Measurements from ENCODE around the gene CBLC. TPM values are rescaled to one million over a fixed set of nuclear protein-coding genes. Genes with fewer than 3 reads are reported as not detected.

The CBLC gene
- total and polyA plus RNA-seq, 10 of the 15 experiments (the other 5 are each of a cell fraction or from before 2014, with no cell fraction given): not detected

DNA sequence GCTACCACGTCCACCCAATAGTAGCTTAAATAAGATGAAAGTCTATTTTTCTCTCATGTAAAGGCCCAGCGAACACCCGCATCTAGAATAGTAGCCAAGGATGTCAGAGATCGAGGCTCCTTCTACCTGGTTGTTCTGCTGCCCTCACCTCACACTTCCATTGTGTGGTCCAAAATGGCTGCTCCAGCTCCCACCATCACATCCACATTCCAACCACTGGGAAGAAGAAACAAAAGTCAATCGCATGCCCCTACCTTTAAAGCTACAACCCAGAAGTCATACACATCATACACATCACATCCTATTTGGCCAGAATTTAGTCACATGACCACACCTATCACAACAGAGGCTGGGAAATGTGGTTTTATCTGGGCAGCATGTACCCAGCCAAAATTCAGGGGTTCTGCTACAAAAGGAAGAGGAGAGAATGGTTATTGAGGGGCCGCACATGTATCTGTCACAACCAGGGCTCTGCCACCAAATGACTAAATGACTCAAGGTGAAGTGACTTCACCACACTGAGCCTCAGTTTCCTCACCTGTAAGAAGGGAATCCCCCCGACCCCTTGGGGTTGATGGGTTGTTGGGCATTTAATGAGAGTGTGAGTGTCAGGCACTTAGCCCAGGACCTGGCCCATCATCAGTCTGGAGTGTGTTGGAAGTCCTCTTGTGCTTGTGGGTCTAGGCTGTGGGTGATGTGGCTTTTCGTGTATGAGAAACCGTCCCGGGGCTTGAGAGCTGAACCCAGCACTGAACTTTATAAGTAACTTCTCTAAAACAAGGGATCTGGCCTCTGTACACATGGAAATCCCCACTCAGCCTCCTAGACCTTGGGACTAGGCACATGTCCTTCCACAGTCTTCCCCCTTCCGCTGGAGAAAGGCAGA is 10.2 kb upstream of the CBLC start (continued):
- TF ChIP-seq, protein P1, sequence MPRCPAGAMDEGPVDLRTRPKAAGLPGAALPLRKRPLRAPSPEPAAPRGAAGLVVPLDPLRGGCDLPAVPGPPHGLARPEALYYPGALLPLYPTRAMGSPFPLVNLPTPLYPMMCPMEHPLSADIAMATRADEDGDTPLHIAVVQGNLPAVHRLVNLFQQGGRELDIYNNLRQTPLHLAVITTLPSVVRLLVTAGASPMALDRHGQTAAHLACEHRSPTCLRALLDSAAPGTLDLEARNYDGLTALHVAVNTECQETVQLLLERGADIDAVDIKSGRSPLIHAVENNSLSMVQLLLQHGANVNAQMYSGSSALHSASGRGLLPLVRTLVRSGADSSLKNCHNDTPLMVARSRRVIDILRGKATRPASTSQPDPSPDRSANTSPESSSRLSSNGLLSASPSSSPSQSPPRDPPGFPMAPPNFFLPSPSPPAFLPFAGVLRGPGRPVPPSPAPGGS (IDR thresholded peaks at IDR 0.05; ENCODE audit: borderline replicate concordance, insufficient read depth, low read depth, low read length, poor library complexity, severe bottlenecking): no peak
- TF ChIP-seq IRF4 (IDR thresholded peaks at IDR 0.05; ENCODE audit: low read depth, low read length): no peak
- peak; percentile 35; the same call in 1 of the 2 replicates for TF ChIP-seq RUNX3 (IDR thresholded peaks at IDR 0.05; ENCODE audit: low read length)
- no peak for TF ChIP-seq BRCA1 (IDR thresholded peaks at IDR 0.05; ENCODE audit: low read depth, low read length)
- TF ChIP-seq, protein P2, sequence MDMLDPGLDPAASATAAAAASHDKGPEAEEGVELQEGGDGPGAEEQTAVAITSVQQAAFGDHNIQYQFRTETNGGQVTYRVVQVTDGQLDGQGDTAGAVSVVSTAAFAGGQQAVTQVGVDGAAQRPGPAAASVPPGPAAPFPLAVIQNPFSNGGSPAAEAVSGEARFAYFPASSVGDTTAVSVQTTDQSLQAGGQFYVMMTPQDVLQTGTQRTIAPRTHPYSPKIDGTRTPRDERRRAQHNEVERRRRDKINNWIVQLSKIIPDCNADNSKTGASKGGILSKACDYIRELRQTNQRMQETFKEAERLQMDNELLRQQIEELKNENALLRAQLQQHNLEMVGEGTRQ (IDR thresholded peaks at IDR 0.05; ENCODE audit: borderline replicate concordance, low read depth, low read length): no peak
- TF ChIP-seq IKZF2 (IDR thresholded peaks at IDR 0.05): peak in 1 of 2 experiments; percentile 13; a peak in 1 of 4 replicates
- TF ChIP-seq BHLHE40 (IDR thresholded peaks at IDR 0.05; ENCODE audit: borderline replicate concordance in 1 of 2, low read depth in 2 of 2, low read length in 1 of 2): peak in 1 of 2 experiments; percentile 17; a peak in 1 of 4 replicates
- no peak for TF ChIP-seq RELA (IDR thresholded peaks at IDR 0.05; ENCODE audit: borderline replicate concordance, partially characterized antibody)
- TF ChIP-seq IKZF1 (conservative IDR thresholded peaks at IDR 0.05): peak; percentile 50; the same call in 1 of the 2 replicates
- TF ChIP-seq SUPT20H (IDR thresholded peaks at IDR 0.05; ENCODE audit: borderline replicate concordance, control insufficient read depth, low read depth, low read length): no peak
- TF ChIP-seq MEF2A (IDR thresholded peaks at IDR 0.05; ENCODE audit: insufficient read depth, low read depth, low read length): no peak
- no peak for TF ChIP-seq HDAC6 (IDR thresholded peaks at IDR 0.05; ENCODE audit: unreplicated experiment)
- TF ChIP-seq, protein P3, sequence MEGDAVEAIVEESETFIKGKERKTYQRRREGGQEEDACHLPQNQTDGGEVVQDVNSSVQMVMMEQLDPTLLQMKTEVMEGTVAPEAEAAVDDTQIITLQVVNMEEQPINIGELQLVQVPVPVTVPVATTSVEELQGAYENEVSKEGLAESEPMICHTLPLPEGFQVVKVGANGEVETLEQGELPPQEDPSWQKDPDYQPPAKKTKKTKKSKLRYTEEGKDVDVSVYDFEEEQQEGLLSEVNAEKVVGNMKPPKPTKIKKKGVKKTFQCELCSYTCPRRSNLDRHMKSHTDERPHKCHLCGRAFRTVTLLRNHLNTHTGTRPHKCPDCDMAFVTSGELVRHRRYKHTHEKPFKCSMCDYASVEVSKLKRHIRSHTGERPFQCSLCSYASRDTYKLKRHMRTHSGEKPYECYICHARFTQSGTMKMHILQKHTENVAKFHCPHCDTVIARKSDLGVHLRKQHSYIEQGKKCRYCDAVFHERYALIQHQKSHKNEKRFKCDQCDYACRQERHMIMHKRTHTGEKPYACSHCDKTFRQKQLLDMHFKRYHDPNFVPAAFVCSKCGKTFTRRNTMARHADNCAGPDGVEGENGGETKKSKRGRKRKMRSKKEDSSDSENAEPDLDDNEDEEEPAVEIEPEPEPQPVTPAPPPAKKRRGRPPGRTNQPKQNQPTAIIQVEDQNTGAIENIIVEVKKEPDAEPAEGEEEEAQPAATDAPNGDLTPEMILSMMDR (IDR thresholded peaks at IDR 0.05 in 2 of 3, conservative IDR thresholded peaks at IDR 0.05 in 1 of 3; ENCODE audit: control insufficient read depth in 2 of 3, extremely low read depth in 1 of 3, insufficient read depth in 1 of 3, low read depth in 3 of 3, low read length in 3 of 3): no peak
- TF ChIP-seq BMI1 (IDR thresholded peaks at IDR 0.05; ENCODE audit: borderline replicate concordance): no peak
- no peak for TF ChIP-seq ETV6 (conservative IDR thresholded peaks at IDR 0.05 in 1 of 2, IDR thresholded peaks at IDR 0.05 in 1 of 2; ENCODE audit: borderline replicate concordance in 1 of 2, low read depth in 1 of 2)
- TF ChIP-seq, protein P4, sequence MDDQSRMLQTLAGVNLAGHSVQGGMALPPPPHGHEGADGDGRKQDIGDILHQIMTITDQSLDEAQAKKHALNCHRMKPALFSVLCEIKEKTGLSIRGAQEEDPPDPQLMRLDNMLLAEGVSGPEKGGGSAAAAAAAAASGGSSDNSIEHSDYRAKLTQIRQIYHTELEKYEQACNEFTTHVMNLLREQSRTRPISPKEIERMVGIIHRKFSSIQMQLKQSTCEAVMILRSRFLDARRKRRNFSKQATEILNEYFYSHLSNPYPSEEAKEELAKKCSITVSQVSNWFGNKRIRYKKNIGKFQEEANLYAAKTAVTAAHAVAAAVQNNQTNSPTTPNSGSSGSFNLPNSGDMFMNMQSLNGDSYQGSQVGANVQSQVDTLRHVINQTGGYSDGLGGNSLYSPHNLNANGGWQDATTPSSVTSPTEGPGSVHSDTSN (IDR thresholded peaks at IDR 0.05; ENCODE audit: insufficient replicate concordance, low read depth, low read length): no peak
- no peak for TF ChIP-seq YBX1 (IDR thresholded peaks at IDR 0.05)
- no peak for TF ChIP-seq TARDBP (IDR thresholded peaks at IDR 0.05; ENCODE audit: borderline replicate concordance)
- no peak for TF ChIP-seq CBFB (IDR thresholded peaks at IDR 0.05; ENCODE audit: low read depth)
- TF ChIP-seq SREBF1 (IDR thresholded peaks at IDR 0.05; ENCODE audit: low read length): no peak
- TF ChIP-seq, protein P5, sequence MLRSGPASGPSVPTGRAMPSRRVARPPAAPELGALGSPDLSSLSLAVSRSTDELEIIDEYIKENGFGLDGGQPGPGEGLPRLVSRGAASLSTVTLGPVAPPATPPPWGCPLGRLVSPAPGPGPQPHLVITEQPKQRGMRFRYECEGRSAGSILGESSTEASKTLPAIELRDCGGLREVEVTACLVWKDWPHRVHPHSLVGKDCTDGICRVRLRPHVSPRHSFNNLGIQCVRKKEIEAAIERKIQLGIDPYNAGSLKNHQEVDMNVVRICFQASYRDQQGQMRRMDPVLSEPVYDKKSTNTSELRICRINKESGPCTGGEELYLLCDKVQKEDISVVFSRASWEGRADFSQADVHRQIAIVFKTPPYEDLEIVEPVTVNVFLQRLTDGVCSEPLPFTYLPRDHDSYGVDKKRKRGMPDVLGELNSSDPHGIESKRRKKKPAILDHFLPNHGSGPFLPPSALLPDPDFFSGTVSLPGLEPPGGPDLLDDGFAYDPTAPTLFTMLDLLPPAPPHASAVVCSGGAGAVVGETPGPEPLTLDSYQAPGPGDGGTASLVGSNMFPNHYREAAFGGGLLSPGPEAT (IDR thresholded peaks at IDR 0.05; ENCODE audit: low read depth): peak; percentile 35; the same call in 1 of the 2 replicates
- no peak for TF ChIP-seq GATAD2B (conservative IDR thresholded peaks at IDR 0.05; ENCODE audit: low read depth)

All from GM12878 (cell line).